NCI-H526 (cell line): ENCODE measurements around the gene MRPS34.
A peak's percentile ranks its signal among the peaks of the same experiment; 100 is the strongest.

ENCODE experiments used
- DNase-seq, 2 experiments: peaks; one replicate each; lab custom pipeline; 2025; lab: John Stamatoyannopoulos, UW

The MRPS34 gene

GRCh38 chr16:1769402-1770300 is 3.3 kb downstream of the MRPS34 start:
- no peak for DNase-seq

- DNase-seq = no peak
Observed at GRCh38 chr16:1768767-1769401, 4.0 kb downstream of the MRPS34 start.

- no peak for DNase-seq
Observed at GRCh38 chr16:1768061-1768766, 4.7 kb downstream of the MRPS34 start.

GRCh38 chr16:1767116-1767994 is 5.6 kb downstream of the MRPS34 start:
- DNase-seq = no peak

- DNase-seq = no peak
Observed at GRCh38 chr16:1766701-1767100, 6.2 kb downstream of the MRPS34 start.

- no peak for DNase-seq
Observed at GRCh38 chr16:1766231-1766630, 6.7 kb downstream of the MRPS34 start.

GRCh38 chr16:1765826-1766225 is 7.1 kb downstream of the MRPS34 start:
- no peak for DNase-seq

GRCh38 chr16:1764971-1765370 is 8.0 kb downstream of the MRPS34 start:
- DNase-seq = no peak

GRCh38 chr16:1763521-1764511 is 9.1 kb downstream of the MRPS34 start:
- peak; percentile 42 to 62 for DNase-seq

GRCh38 chr16:1762879-1763520 is 9.9 kb downstream of the MRPS34 start:
- DNase-seq = no peak

GRCh38 chr16:1762196-1762878 is 10.6 kb downstream of the MRPS34 start:
- no peak for DNase-seq

- no peak for DNase-seq
Observed at GRCh38 chr16:1761751-1762150, 11.2 kb downstream of the MRPS34 start.

- DNase-seq = no peak
Observed at GRCh38 chr16:1760911-1761310, 12.0 kb downstream of the MRPS34 start.

- DNase-seq = no peak
Observed at GRCh38 chr16:1759511-1759910, 13.4 kb downstream of the MRPS34 start.

GRCh38 chr16:1758923-1759322 is 14.0 kb downstream of the MRPS34 start:
- no peak for DNase-seq

GRCh38 chr16:1757714-1758461 is 15.0 kb downstream of the MRPS34 start:
- DNase-seq = no peak

- DNase-seq = no peak
Observed at GRCh38 chr16:1754204-1754603, 18.7 kb downstream of the MRPS34 start.

- DNase-seq = no peak
Observed at GRCh38 chr16:1752853-1753252, 20.1 kb downstream of the MRPS34 start.

GRCh38 chr16:1751946-1752345 is 21.0 kb downstream of the MRPS34 start:
- DNase-seq = no peak
